ENCODE measurements around the gene YTHDF1. TPM values are rescaled to one million over a fixed set of nuclear protein-coding genes. Genes with fewer than 3 reads are reported as not detected.

Gene YTHDF1
- total and polyA plus RNA-seq, 12 donors, result 15.3 to 31.6 (median 21.4) TPM

DNA sequence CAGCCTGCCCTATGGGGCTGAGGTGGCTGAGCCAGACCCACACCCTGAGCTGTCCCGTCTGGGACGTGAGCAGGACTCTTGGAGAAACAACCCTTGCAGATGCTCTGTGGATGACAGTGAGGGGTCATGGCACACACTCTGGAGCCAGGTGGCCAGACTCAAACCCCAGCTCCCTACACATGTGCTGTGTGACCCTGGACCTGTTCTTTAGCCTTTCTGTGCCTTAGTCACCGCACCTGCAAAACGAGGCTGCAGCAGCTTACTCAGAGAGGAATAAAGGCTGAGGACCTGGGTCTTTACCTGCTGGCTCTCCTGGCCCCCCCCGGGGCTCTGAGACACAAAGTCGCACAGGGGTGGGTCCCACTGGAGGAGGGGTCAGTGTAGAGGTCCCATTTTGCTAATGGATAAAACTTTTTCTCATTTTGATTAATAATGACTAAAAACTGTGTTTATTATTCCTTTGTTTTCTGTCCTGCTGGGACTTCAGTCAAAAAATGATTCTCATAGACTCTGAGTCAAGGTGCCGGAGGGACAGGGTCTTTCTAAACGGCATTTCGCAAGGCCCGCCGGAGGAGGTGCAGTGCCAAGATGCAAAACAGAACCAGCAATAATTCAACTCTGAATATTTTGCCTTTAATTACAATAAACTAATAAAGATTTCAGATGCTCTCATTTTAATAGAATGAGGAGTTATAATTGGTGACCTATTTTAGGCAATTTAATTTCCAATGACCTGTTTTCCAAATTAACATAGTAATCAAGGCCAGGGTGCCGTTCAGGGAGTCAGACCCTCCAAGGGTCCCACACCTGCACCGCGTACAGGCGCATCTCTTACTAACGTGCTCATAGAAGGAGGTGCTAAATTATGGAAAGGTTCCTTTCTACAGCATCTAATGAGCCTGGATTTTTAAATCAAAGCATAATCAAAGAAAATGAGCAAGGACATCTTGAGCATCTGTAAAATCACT is 62.4 kb downstream of the YTHDF1 start:
- DNase-seq (peak in 1 of 2 donors; percentile 0), ATAC-seq (no peak)
- peaks cover 0 to 4% (median 0%) of the 10 kb centered on the region in 11 donors for H3K9me3 ChIP-seq
- peaks cover 7 to 84% (median 73%) of the 10 kb centered on the region in 7 donors for H3K27me3 ChIP-seq
- H3K27ac ChIP-seq, result no peak overlapping the region
- 78 to 79% methylated on average over 16 of the region's 16 CpGs for WGBS, 2 donors
- H3K4me3 ChIP-seq, result no peak overlapping the region
- H3K4me1 ChIP-seq, result peaks cover 0 to 20% (median 0%) of the 10 kb centered on the region in 9 donors
- H3K36me3 ChIP-seq, result no peaks in the 10 kb centered on the region
- intact Hi-C loops (cut with DNase I), result no loop called here
- TF ChIP-seq, protein P1, sequence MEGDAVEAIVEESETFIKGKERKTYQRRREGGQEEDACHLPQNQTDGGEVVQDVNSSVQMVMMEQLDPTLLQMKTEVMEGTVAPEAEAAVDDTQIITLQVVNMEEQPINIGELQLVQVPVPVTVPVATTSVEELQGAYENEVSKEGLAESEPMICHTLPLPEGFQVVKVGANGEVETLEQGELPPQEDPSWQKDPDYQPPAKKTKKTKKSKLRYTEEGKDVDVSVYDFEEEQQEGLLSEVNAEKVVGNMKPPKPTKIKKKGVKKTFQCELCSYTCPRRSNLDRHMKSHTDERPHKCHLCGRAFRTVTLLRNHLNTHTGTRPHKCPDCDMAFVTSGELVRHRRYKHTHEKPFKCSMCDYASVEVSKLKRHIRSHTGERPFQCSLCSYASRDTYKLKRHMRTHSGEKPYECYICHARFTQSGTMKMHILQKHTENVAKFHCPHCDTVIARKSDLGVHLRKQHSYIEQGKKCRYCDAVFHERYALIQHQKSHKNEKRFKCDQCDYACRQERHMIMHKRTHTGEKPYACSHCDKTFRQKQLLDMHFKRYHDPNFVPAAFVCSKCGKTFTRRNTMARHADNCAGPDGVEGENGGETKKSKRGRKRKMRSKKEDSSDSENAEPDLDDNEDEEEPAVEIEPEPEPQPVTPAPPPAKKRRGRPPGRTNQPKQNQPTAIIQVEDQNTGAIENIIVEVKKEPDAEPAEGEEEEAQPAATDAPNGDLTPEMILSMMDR (IDR thresholded peaks at IDR 0.05), result no peak

DNA sequence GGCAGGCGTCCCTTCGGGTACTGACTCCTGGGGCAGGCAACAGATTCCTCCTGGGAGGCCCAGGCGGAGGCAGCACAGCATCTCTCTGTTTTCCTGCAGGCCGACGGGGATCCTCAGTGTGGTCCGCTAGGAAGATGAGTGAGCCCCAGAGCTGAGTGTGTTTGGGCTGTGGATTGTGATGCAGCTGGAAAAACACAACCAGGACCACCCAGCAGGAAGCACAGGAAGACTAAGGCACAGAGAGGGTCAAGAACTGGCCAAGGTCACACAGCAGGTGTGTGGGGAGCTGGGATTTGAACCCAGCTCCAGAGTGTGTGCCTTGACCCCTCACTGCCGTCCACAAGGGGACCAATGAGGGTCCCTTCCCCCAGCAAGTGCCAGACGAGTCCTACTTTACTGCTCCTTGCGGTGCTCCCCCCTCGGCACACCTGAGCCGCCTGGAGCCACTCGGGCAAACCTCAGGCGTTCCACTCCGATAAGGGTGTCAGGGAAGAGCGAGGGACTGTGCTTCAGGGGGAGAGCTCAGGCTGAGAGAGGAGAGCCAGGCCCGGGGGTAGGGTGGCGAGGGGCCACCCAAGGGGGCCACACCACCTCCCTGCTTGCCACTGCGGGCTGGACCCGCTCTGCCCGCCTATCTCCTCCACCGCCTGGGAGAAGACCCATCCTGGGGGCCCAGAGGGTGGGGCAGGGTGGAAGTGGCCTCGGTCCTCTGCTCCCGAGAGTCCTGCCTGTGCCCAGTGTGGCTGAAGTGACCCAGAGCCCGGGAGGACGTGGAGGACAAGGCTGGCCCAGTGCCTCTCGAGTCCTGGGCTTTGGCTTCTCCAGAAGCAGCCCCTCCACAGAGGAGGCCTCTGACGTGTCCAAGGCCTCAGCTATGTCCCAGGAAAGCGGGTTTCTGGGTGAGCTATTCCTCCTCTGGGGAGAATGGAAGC is 63.3 kb downstream of the YTHDF1 start:
- H3K4me3 ChIP-seq, result peak overlapping the region in 1 of 10 donors; percentile 7
- 70 to 72% methylated on average over 28 of the region's 28 CpGs for WGBS, 2 donors
- H3K27me3 ChIP-seq, result peaks cover 7 to 83% (median 75%) of the 10 kb centered on the region in 7 donors
- H3K9me3 ChIP-seq, result peaks cover 0 to 14% (median 6%) of the 10 kb centered on the region in 11 donors
- H3K36me3 ChIP-seq, result no peaks in the 10 kb centered on the region
- peak in 1 of 2 donors; percentile 13 for DNase-seq
- peak overlapping the region in 6 of 10 donors; percentile 7 to 31 (median 12) for H3K27ac ChIP-seq
- TF ChIP-seq, protein P1 (IDR thresholded peaks at IDR 0.05), result no peak
- intact Hi-C loops (cut with DNase I), result no loop called here
- peaks cover 0 to 20% (median 0%) of the 10 kb centered on the region in 9 donors for H3K4me1 ChIP-seq
- no peak for ATAC-seq

DNA sequence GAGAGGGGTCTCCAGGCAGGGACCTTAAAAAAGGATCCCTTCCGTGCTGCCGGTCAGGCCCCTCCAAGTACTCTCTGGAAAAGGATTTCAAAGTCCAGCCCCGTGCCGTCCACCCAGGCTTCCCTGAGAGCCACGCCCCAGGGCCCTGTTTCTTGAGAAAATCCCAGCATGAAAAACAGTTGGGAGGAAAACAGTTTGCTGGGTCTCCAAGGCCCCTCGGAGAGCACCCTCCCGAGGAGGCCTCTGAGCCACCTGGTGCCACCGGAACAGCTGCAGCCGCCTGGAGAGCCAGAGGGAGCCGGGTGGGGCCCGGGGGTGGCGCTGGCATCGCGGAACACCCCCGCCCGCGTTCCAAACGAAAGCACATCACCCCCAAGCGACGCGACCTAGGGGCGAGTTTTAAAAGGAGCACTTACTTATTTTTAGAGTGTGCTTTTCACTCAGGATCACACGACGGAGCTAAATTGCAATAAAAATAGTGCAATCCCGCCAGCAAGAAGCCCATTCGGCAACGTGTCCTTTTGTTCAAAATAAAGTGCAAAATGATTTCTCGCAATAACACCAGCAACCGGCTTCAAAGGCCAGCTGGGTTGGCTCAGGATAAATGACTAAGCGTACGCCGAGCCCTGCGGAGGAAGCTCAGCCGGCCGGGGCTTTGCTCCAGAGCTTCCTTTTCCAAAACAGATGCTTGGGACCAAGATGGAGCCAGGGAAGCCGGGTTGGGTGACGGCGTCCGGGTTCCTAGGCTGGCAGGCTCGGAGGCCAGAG is 64.2 kb downstream of the YTHDF1 start:
- no peaks in the 10 kb centered on the region for H3K36me3 ChIP-seq
- H3K4me1 ChIP-seq, result peaks cover 0 to 20% (median 0%) of the 10 kb centered on the region in 9 donors
- H3K4me3 ChIP-seq, result peak overlapping the region in 3 of 10 donors; percentile 2 to 20 (median 7)
- H3K27me3 ChIP-seq, result peaks cover 7 to 78% (median 76%) of the 10 kb centered on the region in 7 donors
- DNase-seq (peak; percentile 16 to 36), ATAC-seq (peak in 4 of 8 donors; percentile 5 to 58 (median 47))
- intact Hi-C loops (cut with DNase I), result no loop called here
- TF ChIP-seq, protein P1 (IDR thresholded peaks at IDR 0.05), result no peak
- H3K9me3 ChIP-seq, result peaks cover 0 to 21% (median 9%) of the 10 kb centered on the region in 11 donors
- 47 to 50% methylated on average over 40 of the region's 40 CpGs for WGBS, 2 donors
- H3K27ac ChIP-seq, result peak overlapping the region in 6 of 10 donors; percentile 7 to 31 (median 19)
